Nephron progenitor cell (in vitro differentiated cells): ENCODE measurements around the gene PTCD2.

Experiments used
- DNase-seq: peaks from one replicate; pipeline ENCODE4 v3.0.0; 2021
- H3K27ac Mint-ChIP-seq: 2 replicates; pipeline ENCODE4 v1.8.0; 2021; ENCODE audit warnings: mild to moderate bottlenecking, moderate library complexity, mixed read lengths
- H3K27me3 Mint-ChIP-seq: 2 replicates; pipeline ENCODE4 v1.8.0; 2021; ENCODE audit warnings: mild to moderate bottlenecking, low read depth, mixed read lengths; ENCODE audit not compliant: poor library complexity
- H3K36me3 Mint-ChIP-seq: 2 replicates; pipeline ENCODE4 v1.8.0; 2021; ENCODE audit warnings: low read depth, mixed read lengths
- H3K4me1 Mint-ChIP-seq: 2 replicates; pipeline ENCODE4 v1.8.0; 2021; ENCODE audit warnings: mixed read lengths
- H3K4me3 Mint-ChIP-seq: 2 replicates; pipeline ENCODE4 v1.8.0; 2021; ENCODE audit warnings: mild to moderate bottlenecking, moderate library complexity, mixed read lengths
- H3K9me3 Mint-ChIP-seq: 2 replicates; pipeline ENCODE4 v1.8.0; 2021; ENCODE audit warnings: mild to moderate bottlenecking, moderate library complexity, mixed read lengths
- TF ChIP-seq, protein P1 (sequence below): fragments of 200-600 bp; sonication (generic); IDR thresholded peaks from 2 replicates; pipeline ENCODE4 v1.5.0; 2021; ENCODE audit warnings: antibody characterized with exemption

The PTCD2 gene

DNA sequence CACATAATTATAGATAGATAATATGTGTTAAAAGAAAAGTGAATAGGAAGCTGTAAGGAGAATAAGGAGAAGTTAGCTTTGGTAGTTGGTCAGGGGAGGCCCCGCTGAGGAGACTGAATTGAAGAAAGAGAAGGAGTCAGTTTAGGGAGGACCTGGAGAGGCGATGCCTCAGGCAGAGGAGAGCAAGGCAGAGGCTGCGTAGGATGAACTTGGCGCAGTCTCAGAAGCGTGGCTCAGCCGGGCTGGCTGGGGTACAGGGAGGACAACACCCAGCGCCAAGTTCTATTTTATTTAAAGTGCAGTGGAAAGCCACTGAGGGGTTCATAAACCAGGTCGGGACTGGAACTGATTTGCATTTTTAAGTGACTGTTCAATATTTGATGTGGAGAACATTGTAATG lies 68.5 kb downstream of the PTCD2 start:
- Mint-ChIP-seq H3K4me3 (no peak overlapping the region), H3K27me3 (peaks cover 3% of the 10 kb centered on the region), H3K9me3 (no peaks in the 10 kb centered on the region), H3K4me1 (no peaks in the 10 kb centered on the region), H3K36me3 (no peaks in the 10 kb centered on the region), H3K27ac (no peak overlapping the region)
- DNase-seq = no peak
- TF ChIP-seq, protein P1, sequence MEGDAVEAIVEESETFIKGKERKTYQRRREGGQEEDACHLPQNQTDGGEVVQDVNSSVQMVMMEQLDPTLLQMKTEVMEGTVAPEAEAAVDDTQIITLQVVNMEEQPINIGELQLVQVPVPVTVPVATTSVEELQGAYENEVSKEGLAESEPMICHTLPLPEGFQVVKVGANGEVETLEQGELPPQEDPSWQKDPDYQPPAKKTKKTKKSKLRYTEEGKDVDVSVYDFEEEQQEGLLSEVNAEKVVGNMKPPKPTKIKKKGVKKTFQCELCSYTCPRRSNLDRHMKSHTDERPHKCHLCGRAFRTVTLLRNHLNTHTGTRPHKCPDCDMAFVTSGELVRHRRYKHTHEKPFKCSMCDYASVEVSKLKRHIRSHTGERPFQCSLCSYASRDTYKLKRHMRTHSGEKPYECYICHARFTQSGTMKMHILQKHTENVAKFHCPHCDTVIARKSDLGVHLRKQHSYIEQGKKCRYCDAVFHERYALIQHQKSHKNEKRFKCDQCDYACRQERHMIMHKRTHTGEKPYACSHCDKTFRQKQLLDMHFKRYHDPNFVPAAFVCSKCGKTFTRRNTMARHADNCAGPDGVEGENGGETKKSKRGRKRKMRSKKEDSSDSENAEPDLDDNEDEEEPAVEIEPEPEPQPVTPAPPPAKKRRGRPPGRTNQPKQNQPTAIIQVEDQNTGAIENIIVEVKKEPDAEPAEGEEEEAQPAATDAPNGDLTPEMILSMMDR = no peak

DNA sequence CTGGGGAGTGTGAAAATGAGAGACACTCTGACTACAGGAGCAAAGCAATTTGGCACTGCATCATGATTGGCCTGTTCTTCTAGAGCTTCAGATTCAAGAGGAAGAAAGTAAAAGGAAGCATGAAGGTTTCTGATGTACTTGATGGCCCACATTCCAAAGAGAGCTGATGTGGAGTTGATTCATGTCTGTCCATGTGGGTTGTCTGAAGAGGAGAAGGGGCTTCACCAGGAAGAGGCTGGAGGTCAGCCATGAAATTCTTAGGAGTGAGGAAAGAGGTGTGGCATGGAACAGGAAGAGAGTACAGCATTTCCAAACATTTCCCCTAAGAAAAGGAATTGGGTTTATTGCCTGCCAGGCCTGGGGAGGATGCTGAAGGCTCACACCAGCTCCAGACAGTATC lies 70.7 kb downstream of the PTCD2 start:
- no peaks in the 10 kb centered on the region for H3K36me3 Mint-ChIP-seq
- TF ChIP-seq, protein P1 = no peak
- DNase-seq = no peak
- no peak overlapping the region for H3K4me3 Mint-ChIP-seq
- no peak overlapping the region for H3K27ac Mint-ChIP-seq
- no peaks in the 10 kb centered on the region for H3K4me1 Mint-ChIP-seq
- peaks cover 3% of the 10 kb centered on the region for H3K27me3 Mint-ChIP-seq
- H3K9me3 Mint-ChIP-seq = no peaks in the 10 kb centered on the region

DNA sequence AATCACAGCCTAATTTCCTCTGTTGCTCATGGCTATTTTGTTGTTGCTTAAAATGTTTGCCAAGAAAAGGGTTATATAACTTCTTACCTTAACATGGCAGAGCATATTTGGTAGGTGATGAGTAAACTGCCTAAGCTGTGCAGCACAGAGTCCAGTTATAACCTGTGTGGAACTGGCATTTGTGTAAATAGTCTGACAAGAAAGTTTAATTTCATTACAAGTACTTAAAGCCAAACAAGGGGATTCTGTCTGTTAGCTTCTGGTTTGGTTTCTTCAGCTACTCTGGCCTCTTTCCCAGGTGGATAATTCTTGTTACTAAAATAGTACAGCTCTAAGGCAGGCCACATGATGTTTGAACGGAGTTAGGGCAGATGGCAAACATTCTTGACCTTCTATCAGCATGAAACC lies 72.2 kb downstream of the PTCD2 start:
- no peak overlapping the region for H3K4me3 Mint-ChIP-seq
- no peaks in the 10 kb centered on the region for H3K4me1 Mint-ChIP-seq
- H3K9me3 Mint-ChIP-seq = no peaks in the 10 kb centered on the region
- peaks cover 3% of the 10 kb centered on the region for H3K27me3 Mint-ChIP-seq
- DNase-seq = no peak
- no peak overlapping the region for H3K27ac Mint-ChIP-seq
- no peaks in the 10 kb centered on the region for H3K36me3 Mint-ChIP-seq
- TF ChIP-seq, protein P1 = no peak

DNA sequence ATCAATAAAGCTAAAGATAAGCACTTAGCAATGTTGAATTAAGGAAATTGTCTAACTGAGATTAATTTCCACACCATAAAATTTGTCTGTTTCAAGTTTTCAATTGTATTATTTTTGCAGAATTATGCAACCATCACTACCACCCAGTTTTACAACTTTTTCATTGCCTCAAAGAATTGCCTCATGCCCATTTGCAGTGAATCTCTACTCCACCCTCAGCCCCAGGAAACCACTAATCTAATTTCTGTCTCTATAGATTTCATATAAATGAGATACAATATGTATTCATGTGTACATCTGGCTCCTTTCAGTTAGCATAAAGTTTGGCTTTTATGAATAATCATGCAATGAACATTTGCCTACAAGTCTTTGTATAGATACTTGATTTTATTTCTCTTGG lies 72.9 kb downstream of the PTCD2 start:
- no peak for DNase-seq
- peaks cover 9% of the 10 kb centered on the region for H3K27me3 Mint-ChIP-seq
- H3K27ac Mint-ChIP-seq = no peak overlapping the region
- no peaks in the 10 kb centered on the region for H3K4me1 Mint-ChIP-seq
- H3K9me3 Mint-ChIP-seq = no peaks in the 10 kb centered on the region
- H3K36me3 Mint-ChIP-seq = no peaks in the 10 kb centered on the region
- no peak overlapping the region for H3K4me3 Mint-ChIP-seq
- TF ChIP-seq, protein P1 = no peak

DNA sequence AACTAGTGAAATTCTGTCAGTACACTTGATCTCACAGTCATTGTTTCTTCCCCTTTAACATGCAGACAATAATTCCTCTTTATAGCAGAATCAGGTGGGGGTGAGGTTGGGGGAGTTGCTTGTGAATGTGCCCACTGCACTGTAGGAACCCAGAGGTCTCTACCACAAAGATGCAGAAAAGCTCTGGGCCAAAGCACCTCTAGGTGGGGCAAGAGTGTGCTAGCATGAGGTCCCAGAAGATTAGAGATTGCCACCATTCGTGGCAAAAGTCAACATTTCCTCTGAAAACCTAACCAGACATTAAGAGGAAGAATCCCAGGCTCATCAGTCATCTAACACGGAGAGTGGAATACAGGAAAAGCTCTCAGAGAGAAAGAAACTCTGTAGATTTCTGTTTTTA lies 74.5 kb downstream of the PTCD2 start:
- Mint-ChIP-seq H3K27me3 (peaks cover 9% of the 10 kb centered on the region), H3K27ac (no peak overlapping the region), H3K9me3 (peaks cover 8% of the 10 kb centered on the region), H3K36me3 (no peaks in the 10 kb centered on the region), H3K4me1 (no peaks in the 10 kb centered on the region), H3K4me3 (no peak overlapping the region)
- TF ChIP-seq, protein P1 = peak; percentile 8
- no peak for DNase-seq

DNA sequence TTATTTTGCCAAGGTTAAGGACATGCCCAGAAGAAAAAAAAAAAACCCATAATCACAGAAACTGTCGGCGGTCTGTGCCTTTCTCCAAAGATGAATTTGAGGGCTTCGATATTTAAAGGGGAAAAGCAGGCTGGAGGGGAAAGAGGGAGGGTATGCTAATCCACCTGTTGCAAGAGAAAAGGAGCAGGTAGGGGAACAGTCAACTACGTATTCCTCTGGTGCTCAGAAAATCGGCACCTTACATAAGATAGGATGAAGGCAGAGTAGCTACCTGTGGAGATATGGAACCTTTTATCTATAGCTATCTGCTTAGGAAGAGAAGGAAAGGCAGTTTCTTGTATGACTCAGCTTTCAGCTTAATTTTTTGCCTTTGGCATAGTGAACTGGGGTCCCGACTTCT lies 77.7 kb downstream of the PTCD2 start:
- H3K36me3 Mint-ChIP-seq = peaks cover 4% of the 10 kb centered on the region
- TF ChIP-seq, protein P1 = no peak
- H3K4me3 Mint-ChIP-seq = no peak overlapping the region
- H3K27ac Mint-ChIP-seq = no peak overlapping the region
- H3K27me3 Mint-ChIP-seq = peaks cover 18% of the 10 kb centered on the region
- H3K9me3 Mint-ChIP-seq = peaks cover 34% of the 10 kb centered on the region
- DNase-seq = no peak
- no peaks in the 10 kb centered on the region for H3K4me1 Mint-ChIP-seq
